ENCODE results near the gene RAPGEF1.

Gene RAPGEF1

DNA sequence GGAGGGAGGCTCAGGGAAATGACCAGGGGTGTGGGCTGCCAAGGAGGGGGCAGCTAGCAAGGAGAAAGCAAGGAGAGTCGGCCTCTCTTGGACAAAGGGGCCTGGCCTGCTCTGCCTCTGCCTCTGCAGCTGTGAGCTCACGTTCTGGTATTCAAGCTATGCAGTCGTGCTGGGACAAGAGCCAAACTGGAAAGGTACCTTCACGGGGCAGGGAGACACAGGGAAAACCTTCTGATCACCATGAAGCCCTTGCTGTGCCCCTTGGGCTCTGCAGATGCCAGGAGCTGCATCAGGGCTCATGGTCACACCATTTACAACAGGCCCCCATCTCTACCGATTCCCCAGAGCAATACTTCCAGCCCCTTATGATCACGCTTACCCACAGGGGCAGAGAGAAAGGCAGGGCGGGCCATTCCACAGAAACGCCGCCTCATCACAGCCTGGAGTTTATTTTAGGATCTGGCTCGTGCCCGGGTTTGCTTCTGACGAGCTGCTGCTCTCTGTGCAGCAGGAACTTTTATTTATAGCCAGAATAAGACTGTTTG is 131.3 kb downstream of the RAPGEF1 start:
- DNase-seq = no peak
- Mint-ChIP-seq H3K36me3 (peaks cover 34% of the 10 kb centered on the region), H3K27me3 (no peaks in the 10 kb centered on the region), H3K4me1 (no peaks in the 10 kb centered on the region), H3K27ac (no peak overlapping the region), H3K4me3 (no peak overlapping the region), H3K9me3 (no peaks in the 10 kb centered on the region)
- CTCF ChIA-PET = no interaction called here

GRCh38 chr9:131607591-131607990 is 132.3 kb downstream of the RAPGEF1 start:
- no peaks in the 10 kb centered on the region for H3K4me1 Mint-ChIP-seq
- H3K27me3 Mint-ChIP-seq = no peaks in the 10 kb centered on the region
- no peaks in the 10 kb centered on the region for H3K9me3 Mint-ChIP-seq
- peaks cover 32% of the 10 kb centered on the region for H3K36me3 Mint-ChIP-seq
- CTCF ChIA-PET = interaction anchor here (1.4 kb wide), 1 partner anchor 133 kb away, joined by 4 read pairs; no protein-coding TSS in a partner anchor
- H3K4me3 Mint-ChIP-seq = no peak overlapping the region
- no peak for DNase-seq
- no peak overlapping the region for H3K27ac Mint-ChIP-seq

- CTCF ChIA-PET = interaction anchor here (0.6 to 1.4 kb wide), 3 partner anchors 125 to 133 kb away, joined by 3 to 4 read pairs (median 3); no protein-coding TSS in a partner anchor
- peaks cover 37% of the 10 kb centered on the region for H3K36me3 Mint-ChIP-seq
- no peaks in the 10 kb centered on the region for H3K4me1 Mint-ChIP-seq
- H3K4me3 Mint-ChIP-seq = no peak overlapping the region
- no peak overlapping the region for H3K27ac Mint-ChIP-seq
- H3K9me3 Mint-ChIP-seq = no peaks in the 10 kb centered on the region
- no peaks in the 10 kb centered on the region for H3K27me3 Mint-ChIP-seq
- DNase-seq = no peak
Measured at GRCh38 chr9:131606896-131607567, 132.8 kb downstream of the RAPGEF1 start.

- DNase-seq = no peak
- no peaks in the 10 kb centered on the region for H3K27me3 Mint-ChIP-seq
- no peak overlapping the region for H3K4me3 Mint-ChIP-seq
- no peak overlapping the region for H3K27ac Mint-ChIP-seq
- H3K36me3 Mint-ChIP-seq = peaks cover 41% of the 10 kb centered on the region
- CTCF ChIA-PET = interaction anchor here (0.6 to 1.7 kb wide), 2 partner anchors 14 to 126 kb away, joined by 3 to 4 read pairs; no protein-coding TSS in a partner anchor
- no peaks in the 10 kb centered on the region for H3K9me3 Mint-ChIP-seq
- H3K4me1 Mint-ChIP-seq = no peaks in the 10 kb centered on the region
Measured at GRCh38 chr9:131605770-131606590, 133.9 kb downstream of the RAPGEF1 start.

GRCh38 chr9:131603711-131604439 is 136.0 kb downstream of the RAPGEF1 start:
- no peak for DNase-seq
- H3K27ac Mint-ChIP-seq = peak overlapping the region; percentile 15
- H3K4me3 Mint-ChIP-seq = no peak overlapping the region
- H3K27me3 Mint-ChIP-seq = no peaks in the 10 kb centered on the region
- CTCF ChIA-PET = interaction anchor here (0.9 to 3.2 kb wide), 3 partner anchors 12 to 19 kb away, joined by 3 to 16 read pairs (median 4); no protein-coding TSS in a partner anchor
- H3K9me3 Mint-ChIP-seq = no peaks in the 10 kb centered on the region
- no peaks in the 10 kb centered on the region for H3K4me1 Mint-ChIP-seq
- H3K36me3 Mint-ChIP-seq = peaks cover 44% of the 10 kb centered on the region

- Mint-ChIP-seq H3K27ac (peak overlapping the region; percentile 24), H3K4me3 (no peak overlapping the region), H3K36me3 (peaks cover 45% of the 10 kb centered on the region), H3K9me3 (no peaks in the 10 kb centered on the region), H3K27me3 (no peaks in the 10 kb centered on the region), H3K4me1 (no peaks in the 10 kb centered on the region)
- no peak for DNase-seq
- CTCF ChIA-PET = interaction anchor here (0.9 to 3.2 kb wide), 2 partner anchors 11 to 18 kb away, joined by 3 to 16 read pairs; no protein-coding TSS in a partner anchor
Measured at GRCh38 chr9:131603199-131603598, 136.7 kb downstream of the RAPGEF1 start.

DNA sequence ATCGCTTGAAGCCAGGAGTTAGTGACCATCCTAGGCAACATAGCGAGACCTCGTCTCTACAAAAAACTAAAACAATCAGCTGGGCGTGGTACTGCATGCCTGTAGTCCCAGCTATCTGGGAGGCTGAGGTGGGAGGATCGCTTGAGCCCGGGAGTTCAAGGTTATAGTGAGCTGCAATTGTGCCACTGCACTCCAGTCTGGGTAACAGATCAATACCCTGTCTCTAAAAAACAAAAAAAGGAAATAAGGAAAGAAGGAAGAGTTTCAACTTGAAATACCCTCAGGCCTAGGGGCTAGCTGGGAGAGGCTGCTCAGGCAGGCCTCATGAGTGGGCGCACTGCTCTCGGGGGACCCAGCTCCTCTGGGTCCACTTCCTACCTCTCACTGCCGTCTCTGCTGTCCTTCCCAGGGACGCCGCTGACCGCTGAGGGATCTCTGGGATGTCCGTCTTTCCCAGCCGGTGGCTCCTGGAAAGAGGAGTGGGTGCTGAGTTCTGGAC is 138.1 kb downstream of the RAPGEF1 start:
- H3K27ac Mint-ChIP-seq = peak overlapping the region; percentile 71
- H3K4me3 Mint-ChIP-seq = no peak overlapping the region
- H3K9me3 Mint-ChIP-seq = no peaks in the 10 kb centered on the region
- H3K36me3 Mint-ChIP-seq = peaks cover 43% of the 10 kb centered on the region
- CTCF ChIA-PET = interaction anchor here (1.1 to 3.2 kb wide), 3 partner anchors 10 to 219 kb away, joined by 3 to 16 read pairs (median 5); partner anchors contain the start of gene RAPGEF1
- no peak for DNase-seq
- H3K27me3 Mint-ChIP-seq = no peaks in the 10 kb centered on the region
- H3K4me1 Mint-ChIP-seq = no peaks in the 10 kb centered on the region

DNA sequence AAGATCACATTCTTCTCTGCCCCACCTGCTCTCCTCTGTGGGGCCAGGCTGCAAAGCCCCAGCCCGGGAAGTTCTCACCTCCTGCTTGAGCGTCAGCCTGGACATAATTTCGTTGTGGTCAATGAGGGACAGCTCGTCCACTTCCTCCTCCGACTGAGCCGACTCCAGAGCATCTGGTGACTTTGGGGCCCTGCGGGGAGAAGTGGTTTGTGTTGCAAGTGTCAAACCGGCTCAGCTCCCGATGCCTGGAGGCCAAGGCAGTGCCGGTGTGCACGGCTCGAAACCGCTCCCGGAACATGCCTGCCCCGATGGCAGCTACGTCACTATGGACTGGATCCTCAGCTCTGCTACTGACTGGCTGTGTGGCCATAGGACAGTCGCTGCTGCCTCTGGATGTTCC is 141.8 kb downstream of the RAPGEF1 start:
- Mint-ChIP-seq H3K36me3 (peaks cover 37% of the 10 kb centered on the region), H3K27ac (no peak overlapping the region), H3K4me1 (peaks cover 2% of the 10 kb centered on the region), H3K9me3 (no peaks in the 10 kb centered on the region), H3K27me3 (no peaks in the 10 kb centered on the region), H3K4me3 (no peak overlapping the region)
- DNase-seq = no peak
- CTCF ChIA-PET = interaction anchor here (2.9 kb wide), 1 partner anchor 141 kb away, joined by 11 read pairs; the partner anchor contains the start of gene RAPGEF1

DNA sequence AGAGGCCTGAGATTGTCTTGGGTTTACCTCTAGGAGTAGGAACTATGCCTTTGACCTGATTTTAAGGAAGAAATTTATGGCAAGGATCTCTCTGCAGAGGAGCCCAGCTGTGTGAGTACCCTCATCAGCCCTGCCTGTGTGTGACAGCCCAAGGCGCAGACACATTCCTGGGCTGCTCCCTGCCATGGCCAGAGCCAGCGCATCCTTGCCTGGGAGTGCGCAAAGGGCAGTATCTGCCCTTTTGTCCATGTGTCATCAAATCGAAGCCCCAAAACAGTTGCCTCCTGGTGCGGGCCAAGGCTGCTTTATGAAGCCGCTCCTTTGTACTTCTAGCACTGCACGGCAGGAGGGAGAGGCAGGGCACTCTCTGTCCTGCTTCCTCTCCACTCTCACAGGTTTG is 142.6 kb downstream of the RAPGEF1 start:
- H3K9me3 Mint-ChIP-seq = no peaks in the 10 kb centered on the region
- no peak for DNase-seq
- peaks cover 2% of the 10 kb centered on the region for H3K4me1 Mint-ChIP-seq
- CTCF ChIA-PET = no interaction called here
- H3K4me3 Mint-ChIP-seq = no peak overlapping the region
- H3K36me3 Mint-ChIP-seq = peaks cover 31% of the 10 kb centered on the region
- no peaks in the 10 kb centered on the region for H3K27me3 Mint-ChIP-seq
- H3K27ac Mint-ChIP-seq = no peak overlapping the region

- H3K27me3 Mint-ChIP-seq = no peaks in the 10 kb centered on the region
- DNase-seq = no peak
- peaks cover 24% of the 10 kb centered on the region for H3K36me3 Mint-ChIP-seq
- peaks cover 8% of the 10 kb centered on the region for H3K4me1 Mint-ChIP-seq
- H3K9me3 Mint-ChIP-seq = no peaks in the 10 kb centered on the region
- no peak overlapping the region for H3K27ac Mint-ChIP-seq
- CTCF ChIA-PET = interaction anchor here (1.0 kb wide), 1 partner anchor 66 kb away, joined by 3 read pairs; no protein-coding TSS in a partner anchor
- no peak overlapping the region for H3K4me3 Mint-ChIP-seq
Measured at GRCh38 chr9:131596430-131596743, 143.5 kb downstream of the RAPGEF1 start.

DNA sequence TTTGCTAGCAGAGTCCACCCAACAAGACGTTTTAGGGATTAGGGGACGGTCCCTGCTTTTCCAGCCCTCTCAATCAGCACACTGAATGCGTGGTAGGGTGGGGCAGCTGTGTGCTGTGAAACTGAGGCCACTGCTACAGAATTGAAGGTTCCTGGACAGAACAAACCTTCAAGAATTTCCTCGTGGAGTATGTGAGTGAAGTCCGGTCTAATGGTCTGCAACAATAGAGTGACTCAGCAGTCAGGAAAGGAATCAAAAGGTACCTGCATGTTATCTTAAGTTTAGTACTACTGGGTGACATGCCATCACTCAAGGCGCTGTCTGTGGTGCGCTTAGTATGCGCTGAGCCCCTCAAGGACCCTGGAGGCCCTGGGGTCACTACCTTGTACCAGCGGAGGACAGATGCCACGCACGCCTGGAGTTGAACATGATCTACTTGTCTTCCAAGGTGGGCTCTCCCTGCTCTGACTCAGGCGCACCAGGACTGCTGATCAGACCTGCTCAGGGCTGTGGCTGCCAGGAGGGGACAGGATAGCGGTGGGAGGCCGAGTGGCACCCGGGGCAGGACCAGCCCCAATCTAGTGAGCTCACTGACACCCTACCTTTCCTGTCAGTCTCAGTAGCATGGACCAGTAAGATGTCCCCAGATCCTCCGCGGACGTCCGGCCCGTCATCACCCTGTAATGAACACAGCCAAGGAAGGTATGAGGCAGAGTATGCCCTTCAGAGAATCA is 144.0 kb downstream of the RAPGEF1 start:
- no peak overlapping the region for H3K27ac Mint-ChIP-seq
- no peaks in the 10 kb centered on the region for H3K27me3 Mint-ChIP-seq
- H3K36me3 Mint-ChIP-seq = peaks cover 26% of the 10 kb centered on the region
- H3K9me3 Mint-ChIP-seq = no peaks in the 10 kb centered on the region
- peaks cover 14% of the 10 kb centered on the region for H3K4me1 Mint-ChIP-seq
- no peak overlapping the region for H3K4me3 Mint-ChIP-seq
- no peak for DNase-seq
- CTCF ChIA-PET = interaction anchor here (1.0 to 9.0 kb wide), 2 partner anchors 66 to 147 kb away, joined by 3 to 148 read pairs; partner anchors contain the start of gene RAPGEF1

GRCh38 chr9:131594906-131595665 is 144.8 kb downstream of the RAPGEF1 start:
- H3K4me1 Mint-ChIP-seq = peaks cover 21% of the 10 kb centered on the region
- H3K27me3 Mint-ChIP-seq = no peaks in the 10 kb centered on the region
- CTCF ChIA-PET = interaction anchor here (9.0 kb wide), 1 partner anchor 148 kb away, joined by 148 read pairs; the partner anchor contains the start of gene RAPGEF1
- H3K4me3 Mint-ChIP-seq = no peak overlapping the region
- peak overlapping the region; percentile 28 for H3K27ac Mint-ChIP-seq
- no peaks in the 10 kb centered on the region for H3K9me3 Mint-ChIP-seq
- DNase-seq = no peak
- peaks cover 26% of the 10 kb centered on the region for H3K36me3 Mint-ChIP-seq

Data from activated naive CD4-positive, alpha-beta T cell treated with anti-CD3 and anti-CD28 coated beads, Interleukin-2, amount 10 ng/mL, durations not matched to agents 7 days and 5 days (primary cell).